Suprapubic skin (tissue), 3 donors: ENCODE results near the gene CAPN3.

Experiments used
- CTCF ChIP-seq, 2 donors: fragments of 200-600 bp in 1 of 2; fragments of 450-650 bp in 1 of 2; sonication (generic) in 1 of 2; IDR thresholded peaks; one replicate each; pipeline ENCODE4 v1.5.1; 2016 to 2019; ENCODE audit warnings: antibody characterized with exemption in 2 of 2, mild to moderate bottlenecking in 1 of 2, moderate library complexity in 1 of 2
- EP300 ChIP-seq: sonication (generic); formaldehyde crosslinking; IDR thresholded peaks from one replicate; pipeline ENCODE4 v1.6.1; 2017; ENCODE audit warnings: antibody characterized with exemption
- POLR2A ChIP-seq, 2 donors: fragments of 450-650 bp; IDR thresholded peaks; one replicate each; pipeline ENCODE4 v1.6.1; 2017; ENCODE audit warnings: antibody characterized with exemption in 2 of 2, mild to moderate bottlenecking in 2 of 2, moderate library complexity in 2 of 2

DNA sequence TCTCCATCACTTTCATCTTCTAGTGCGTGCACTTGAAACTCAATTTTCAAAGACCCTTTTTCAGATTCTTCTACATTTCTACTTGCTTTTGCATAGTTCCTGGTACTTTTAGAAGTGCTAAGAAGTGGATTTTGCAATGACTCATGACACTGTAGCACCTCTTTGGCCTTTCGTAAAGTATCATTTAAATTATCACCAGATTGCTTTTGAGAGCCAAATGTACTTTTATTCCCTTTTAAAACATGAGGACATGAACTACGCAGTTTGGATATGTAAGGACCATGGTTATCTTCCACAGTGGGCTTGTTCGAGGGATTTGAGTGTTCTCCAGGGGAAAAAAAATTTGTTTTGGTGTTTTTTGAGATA, 91.1 kb downstream of the CAPN3 start:
- TF ChIP-seq CTCF (IDR thresholded peaks at IDR 0.05) (no peak), EP300 (no peak), POLR2A (IDR thresholded peaks at IDR 0.05) (no peak)
